HG02610 (cell line): ENCODE data around the gene ADORA1.
A peak's percentile ranks its signal among the peaks of the same experiment; 100 is the strongest.

Source experiments
- ATAC-seq: cut with Tn5 transposase; IDR thresholded peaks from one replicate; pipeline ENCODE4 v1.9.1; 2021; ENCODE audit warnings: mild to moderate bottlenecking, moderate library complexity; ENCODE audit not compliant: unreplicated experiment

Gene ADORA1

DNA sequence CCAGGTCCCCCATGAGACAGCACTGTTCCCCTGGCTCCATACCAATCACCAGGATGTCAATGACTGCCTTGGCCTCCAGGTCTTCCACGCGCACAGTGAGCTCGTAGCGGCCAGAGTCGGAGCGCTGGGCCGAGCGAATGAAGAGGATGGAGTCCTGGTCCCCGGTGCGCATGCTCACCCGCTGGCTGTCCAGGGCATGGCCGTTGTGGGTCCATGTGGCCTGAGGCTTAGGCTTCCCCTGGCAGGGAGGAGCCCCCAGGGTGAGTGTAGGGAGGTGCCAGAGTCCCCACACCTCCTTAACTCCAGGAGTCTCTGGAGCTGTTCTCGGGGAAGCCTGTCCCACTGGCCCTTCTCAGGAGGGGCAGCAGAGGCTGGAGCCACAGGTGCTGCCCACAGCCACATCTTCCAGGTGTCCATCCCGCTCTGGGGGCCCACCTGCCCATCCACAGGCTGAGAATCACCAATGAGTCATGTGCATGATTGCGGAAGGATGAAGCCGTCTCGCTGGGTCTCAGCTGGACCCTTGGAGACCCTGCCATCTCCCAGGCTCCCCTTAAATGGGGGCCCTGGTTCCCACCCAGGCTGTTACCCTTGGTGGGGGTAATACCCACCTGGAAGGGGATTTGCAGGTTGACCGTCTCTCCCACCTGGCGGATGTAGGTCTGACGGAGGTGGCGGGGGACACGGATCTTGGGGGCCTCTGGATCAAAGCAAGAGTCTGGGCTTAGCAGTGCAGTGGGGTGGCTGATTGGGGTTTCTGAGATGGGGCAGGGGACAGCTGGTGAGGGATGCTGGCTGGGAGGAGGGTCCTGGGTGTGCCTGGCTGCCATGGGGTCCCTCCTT lies 44.0 kb downstream of the ADORA1 start:
- no peak for ATAC-seq

DNA sequence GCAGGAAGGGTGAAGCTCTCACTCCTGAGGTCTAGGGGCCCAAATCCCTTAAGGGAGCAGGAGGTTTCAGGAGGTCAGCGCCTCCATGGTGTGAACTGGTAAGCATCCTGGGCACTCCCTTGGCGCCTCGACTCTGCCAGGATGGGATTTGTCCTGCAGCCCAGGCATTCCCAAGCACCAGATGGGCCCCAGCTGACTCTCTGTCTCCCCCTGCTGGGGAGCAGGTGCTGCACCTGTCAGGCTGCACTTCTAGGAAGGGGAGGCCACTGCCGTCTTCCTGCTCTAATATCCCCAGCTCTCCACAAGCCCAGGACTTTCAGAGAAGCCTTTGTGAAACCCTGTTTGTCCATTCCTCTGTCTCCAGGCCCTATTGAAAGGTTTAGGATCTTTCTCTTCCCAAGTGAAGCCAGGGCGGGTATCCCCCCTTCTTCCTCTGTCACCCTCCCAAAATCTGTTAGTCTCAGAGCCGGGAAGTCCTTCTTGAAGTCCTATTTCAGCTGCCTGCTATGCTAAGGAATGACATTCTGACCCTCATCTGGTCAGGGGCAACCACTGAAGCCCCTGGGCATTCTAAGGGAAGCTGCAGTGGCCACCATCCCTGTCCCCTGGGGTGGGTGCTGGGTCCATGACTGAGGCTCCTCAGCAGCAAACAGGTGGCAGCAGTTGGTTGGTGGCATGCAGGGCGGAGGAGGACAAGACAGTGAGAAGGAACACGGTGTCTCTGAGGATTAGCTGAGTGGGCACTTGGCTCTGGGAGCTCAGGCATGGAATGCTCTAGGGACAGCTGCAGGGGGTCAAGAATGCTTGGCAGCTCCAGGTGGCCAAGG lies 44.9 kb downstream of the ADORA1 start:
- ATAC-seq: no peak

DNA sequence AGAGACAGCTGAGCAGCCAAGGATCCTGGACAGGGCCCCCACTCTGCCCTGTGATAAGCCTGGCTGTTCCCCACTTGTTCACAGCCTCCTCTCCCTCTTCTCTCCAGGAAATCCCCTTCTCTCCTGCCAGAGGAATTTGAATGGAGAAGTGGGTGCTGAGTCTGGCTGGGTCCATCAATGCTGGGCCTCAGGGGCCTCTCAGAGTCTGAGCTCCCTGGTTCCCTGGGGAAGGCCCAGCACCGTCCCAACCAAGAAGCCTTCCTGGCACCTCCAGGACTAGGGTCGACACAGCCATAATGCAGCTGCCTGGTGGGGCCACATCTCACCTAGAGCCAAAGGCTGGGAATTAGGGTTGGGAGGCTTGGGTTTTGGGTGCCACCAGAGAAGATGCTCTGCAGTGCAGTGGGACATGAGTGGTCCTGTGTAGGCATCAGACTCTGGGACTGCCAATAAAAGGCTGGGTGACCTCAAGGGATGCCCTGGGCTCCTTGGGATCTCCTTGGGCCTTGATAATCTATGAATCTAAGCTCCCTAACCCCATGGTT lies 45.6 kb downstream of the ADORA1 start:
- ATAC-seq: no peak

DNA sequence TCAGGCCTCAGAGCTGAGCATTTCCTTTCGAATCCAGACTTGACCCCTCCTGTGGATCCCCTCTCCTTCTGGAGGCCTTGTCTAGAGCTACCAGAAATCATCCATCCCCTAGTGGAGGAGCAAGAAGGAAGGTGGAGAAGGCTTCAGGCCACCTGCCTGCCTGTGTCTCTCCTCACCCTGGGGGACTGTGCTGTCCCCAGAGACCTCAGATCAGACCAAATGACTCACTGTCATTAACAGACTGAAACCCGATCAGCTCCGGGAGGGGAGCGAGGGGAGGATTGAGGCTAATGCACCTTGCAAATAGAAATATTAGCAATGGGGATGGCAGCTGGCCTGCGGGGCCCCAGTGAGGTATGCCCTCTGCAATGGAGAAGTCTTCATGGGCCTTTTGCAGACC lies 46.0 kb downstream of the ADORA1 start:
- ATAC-seq: peak; percentile 88

DNA sequence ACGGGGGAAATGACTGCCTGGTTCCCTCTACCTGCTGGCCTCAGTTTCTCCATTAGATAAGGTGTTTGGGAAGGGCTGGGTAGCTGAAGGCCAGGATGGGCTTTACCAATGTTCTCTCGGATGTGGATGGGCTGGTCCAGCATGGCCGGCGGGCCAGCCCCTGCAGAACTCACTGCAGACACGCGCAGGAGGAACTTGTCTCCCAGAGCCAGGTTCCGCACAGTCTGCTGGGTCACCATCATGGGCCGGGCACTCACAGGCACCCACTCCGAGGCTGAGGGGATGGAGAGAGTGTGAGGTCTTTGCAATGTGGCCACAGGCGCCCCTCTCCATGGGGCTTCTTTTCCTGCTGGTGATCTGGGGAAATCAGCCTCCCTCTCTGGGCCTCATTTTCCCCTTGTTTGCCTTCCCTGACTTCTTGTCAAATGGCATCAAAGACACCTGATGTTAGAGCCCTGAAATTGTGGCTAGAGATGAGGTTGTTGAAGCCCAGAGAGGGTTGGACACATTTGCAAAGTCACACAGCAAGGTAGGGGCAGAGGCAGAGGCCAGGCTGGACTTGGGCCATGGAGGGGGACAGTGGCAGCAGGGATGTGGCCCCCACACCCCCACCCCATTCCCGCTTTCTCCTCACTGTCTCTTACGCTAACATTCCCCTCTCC lies 46.9 kb downstream of the ADORA1 start:
- no peak for ATAC-seq

DNA sequence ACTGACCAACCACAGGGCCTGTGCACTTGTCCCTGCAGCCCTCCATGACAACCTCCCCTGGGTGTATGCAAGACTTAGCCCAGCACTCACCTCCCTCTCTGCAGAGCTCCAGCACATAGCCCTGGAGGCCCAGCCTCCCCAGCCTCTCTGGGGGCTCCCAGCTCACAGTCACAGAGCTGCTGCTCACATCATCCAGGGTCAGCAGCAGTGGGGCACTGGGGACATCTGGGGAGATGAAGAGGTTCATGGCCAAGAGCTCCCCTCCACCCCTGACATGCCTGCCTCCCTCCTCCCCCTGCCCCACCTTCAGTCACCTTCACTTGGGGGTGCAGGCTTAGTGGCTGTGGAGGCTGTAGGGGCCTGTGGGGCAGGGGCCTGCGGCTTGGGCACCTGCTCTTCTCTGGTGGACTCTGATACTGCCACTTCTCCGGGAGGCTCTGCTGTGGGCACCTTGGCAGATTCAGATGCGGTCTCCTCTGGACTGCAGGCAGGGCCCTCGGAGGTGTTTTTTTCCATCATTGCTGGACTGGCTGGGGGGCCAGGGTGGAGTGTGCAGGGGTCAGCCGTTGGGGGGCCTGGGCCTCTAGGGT lies 47.8 kb downstream of the ADORA1 start, which contains the start of gene MYBPH:
Gene MYBPH, minus strand, starts transcription at position 590 of the 590 bp plus-strand sequence. Its CDS starts 71 bp downstream, at position 519.
- ATAC-seq: no peak

DNA sequence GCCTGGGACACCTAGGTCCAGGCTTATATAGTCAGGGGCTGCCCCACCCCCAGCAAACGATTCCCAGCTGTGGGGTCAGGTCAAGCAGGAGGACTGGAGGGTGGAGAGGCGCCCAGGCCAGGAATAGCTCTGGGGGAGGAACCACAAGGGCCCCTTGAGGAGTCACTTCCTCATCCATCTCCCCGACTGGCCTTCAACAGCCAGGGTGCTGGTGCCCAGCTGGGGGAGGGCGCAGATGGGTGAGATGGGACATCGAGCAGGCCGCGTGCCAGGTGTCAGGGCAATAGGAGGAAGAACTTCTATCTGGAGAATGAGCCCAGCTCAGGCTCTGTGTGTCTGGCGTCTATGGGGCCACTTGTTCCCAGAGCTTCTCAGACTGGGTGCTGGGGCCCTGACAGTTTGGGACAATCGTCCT lies 48.3 kb downstream of the ADORA1 start:
- ATAC-seq: no peak

DNA sequence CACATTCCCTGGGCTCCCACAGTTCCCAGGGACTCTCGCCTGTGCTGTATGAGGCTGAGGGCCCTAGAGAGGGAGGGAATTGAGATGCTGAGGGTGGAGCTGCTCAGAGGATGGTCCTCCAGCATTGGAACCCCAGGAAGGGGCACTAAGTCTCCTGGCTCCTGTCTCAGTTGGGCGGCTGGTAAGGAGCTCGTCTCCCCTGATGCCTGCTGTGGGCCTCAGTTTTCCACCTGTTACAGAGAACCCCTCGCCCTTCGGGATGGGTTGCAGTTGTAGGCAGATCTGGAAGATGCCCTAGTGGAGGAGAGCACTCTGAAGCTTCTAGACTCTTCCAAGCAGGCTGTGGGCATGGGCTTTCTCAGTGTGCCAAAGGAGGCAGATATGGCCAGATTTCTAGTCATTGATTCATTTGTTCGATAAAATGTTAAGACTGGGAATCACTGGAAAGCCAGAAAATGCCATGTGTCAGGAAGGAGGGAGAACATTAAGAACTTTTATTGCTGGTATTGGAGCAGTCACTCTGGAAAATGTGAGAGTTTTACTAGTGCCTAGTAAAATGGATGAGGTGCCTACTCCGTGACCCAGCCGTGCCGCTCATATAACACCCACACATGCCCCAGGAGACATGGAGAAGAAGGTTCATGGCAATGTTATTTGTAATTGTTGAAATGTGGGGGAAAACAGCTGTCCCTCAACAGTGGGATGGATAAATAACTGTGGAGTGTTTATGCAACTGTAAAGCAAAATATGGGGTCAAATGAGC lies 48.9 kb downstream of the ADORA1 start:
- no peak for ATAC-seq

DNA sequence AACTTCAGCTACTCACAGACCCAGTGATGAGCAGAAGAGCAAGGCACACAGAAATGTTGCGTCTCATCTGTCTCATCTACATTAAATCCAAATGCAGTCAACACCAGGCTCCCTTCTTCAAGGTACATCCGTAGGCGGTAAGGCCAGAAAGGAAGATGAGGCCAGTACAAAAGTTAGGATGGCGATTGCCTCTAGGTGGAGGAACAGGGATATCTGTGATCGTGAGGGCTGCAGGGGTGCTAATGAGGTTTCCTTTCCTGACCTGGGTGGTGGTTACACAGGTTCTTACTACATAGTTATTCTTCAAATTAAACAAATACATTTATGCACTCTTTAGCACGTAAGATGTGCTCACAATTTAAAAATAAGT lies 49.5 kb downstream of the ADORA1 start:
- ATAC-seq: no peak

DNA sequence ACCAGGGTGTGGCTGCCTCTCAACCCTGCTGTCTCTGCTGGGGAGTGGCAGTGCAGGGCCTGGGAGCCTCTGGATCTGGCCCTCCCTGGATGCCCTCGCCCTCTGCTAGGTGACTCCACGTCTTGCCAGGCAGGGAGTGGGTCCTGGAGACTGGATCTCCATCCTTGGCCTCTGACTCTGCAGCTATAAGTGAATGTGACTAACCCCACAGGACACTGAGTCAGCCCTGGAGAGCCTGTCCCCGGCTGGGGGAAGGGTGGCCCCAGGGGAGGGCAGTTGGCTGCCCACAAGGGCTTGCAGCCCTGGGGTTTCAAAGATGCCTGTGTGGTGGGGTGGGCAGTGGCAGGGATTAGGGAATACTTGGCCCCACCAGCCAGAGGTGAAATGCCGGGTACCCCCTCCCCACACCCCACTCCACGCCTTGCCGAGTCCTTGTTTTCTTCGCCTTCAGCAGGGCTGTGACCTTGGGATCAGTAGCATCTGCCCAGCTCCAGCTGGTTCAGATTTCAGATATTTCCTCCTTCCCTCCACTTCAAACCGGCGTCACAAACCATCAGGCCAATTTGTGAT lies 50.0 kb downstream of the ADORA1 start:
- no peak for ATAC-seq

DNA sequence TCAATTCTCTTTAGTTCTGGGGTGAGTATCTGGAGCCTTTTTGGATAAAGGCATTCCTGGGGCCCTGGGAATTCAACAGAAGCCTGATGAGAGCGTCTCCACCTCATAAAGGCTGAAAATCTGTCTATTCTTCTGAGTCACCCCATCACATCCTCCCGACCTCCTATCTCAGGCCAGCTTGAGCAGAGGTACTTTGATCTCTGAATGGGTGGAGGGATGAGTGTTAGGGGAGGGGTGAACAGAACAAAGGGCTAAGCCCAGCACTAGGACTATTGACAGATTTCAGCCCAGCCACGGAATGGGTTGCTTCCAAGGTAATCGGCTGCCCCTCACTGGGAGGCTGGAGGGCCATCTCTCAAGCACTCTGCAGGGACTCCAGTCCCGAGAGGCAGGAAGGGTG lies 50.6 kb downstream of the ADORA1 start:
- ATAC-seq: no peak

DNA sequence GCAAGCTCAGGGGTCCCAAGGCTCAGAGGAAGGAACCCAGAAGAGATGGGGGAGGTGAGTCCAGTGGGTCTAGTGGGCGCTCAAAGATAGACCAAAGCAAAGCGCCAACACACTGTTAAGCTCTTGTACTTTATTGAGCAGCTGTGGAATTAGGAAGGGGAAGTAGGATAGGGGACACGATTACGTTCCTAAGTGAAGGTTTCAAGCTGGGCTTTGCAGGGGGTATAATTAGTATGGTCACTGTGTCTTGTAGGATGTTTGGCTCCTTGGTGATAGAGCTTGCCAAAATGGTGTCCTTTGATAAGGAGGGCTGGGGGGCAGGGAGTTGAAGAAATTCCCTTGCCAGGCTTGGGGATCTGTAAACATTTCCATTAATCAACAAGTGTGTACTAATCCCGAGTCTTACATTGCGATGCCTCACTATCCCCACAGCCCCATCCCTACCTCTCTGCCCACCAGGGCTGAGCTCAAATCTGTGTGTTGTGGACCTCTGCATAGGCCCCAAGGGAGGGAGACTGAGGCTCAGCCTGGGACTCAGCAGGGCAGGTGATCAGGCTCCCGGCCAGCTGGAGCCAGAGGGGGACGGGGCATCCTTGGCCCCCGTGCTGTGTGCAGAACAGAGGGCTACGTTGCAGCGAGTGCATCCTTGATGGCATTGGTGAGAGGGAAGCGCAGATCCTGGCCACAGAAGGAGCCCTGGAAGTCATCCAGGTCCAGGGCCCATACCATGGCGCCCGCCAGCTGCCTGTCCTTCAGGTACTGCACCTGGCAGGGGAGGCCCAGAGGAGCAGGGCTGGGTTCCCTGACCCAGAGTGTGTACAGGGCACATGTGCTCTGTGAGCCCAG lies 51.5 kb downstream of the ADORA1 start:
- ATAC-seq: no peak

DNA sequence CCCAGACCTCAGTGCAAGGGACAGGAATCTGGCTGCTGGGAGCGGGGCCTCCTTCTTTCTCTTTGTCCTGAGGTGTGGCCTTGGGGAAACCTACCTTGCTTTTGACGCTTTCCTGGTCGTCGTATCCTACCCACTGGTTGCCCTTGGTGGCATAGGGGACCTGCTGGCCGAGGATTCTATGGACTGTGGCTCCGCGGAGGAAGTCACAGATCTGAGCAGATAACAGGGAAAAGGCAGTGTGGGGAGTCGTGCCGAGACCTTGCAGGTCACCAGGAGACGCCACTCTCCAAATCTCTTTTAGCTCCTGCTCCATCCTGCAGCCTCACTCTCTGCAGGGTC lies 52.1 kb downstream of the ADORA1 start:
- no peak for ATAC-seq

DNA sequence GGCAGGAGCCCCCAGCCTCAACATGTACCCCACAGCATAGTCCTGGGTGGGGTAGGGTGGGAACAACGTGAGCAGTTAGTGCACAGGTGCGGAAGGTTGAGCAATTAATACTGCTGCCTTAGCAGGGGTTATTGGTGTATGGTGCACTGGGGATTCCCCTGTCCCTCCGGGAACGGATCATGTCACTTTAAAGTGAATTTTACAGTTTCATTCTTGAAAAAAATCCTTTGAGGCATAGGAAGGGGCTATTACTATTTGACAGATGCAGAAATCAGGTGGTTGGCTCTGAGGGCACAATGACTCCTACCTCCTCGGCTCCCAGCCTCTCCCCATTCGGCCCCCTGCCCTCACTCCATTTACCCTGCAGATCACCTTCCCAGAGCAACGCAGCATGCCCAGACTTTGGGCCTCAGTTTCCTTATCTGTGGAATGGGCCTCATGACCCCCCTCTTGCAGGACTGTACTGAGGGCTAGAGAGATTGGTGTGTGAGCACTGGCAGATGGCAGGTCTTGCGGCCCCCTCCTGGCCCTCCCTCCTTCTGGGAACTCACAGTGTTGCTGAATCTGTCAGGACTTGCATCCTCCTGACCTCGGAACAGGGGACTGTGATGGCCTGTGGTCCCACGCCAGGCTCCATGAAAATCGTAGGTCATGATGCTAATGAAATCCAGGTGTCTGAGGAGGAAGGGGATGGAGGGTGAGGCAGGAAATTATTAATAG lies 53.2 kb downstream of the ADORA1 start:
- ATAC-seq: no peak

DNA sequence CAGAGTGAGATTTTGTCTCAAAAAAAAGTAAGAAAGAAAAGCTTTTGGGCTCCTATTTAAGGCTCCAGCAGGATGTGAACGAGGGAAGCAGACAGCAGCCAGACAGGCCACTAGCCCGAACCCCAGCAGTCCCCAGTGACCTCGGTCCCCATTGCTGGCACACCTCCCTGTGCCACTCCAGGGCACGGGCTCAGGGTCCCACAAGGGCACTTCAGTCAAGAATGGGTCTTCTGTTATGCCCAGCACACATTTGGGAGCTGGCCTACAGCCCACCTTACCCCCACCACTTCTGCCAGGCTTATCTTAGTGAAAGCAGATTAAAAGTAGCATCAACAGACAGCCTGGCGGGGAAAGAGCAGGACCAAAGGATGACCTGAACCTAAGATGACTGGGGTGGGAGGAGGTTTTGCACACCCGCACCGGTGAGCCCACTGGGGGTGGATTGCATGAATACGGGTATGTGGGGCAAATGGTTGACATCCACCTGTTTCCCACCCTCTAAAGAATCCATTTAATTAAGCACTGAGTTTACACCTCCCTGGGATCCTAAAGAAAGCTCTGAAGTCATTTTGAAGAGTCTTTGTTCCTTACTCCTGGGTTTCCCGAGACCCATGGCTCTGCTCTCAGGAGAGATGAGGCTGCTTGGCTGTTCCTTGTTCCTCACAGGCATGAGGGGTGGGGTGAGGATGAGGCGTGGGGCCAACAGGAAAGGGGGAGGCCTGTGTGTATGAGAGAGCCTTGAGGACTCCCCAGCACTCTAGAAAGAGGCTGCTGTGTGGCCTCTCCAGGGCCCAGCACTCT lies 54.3 kb downstream of the ADORA1 start:
- ATAC-seq: no peak

DNA sequence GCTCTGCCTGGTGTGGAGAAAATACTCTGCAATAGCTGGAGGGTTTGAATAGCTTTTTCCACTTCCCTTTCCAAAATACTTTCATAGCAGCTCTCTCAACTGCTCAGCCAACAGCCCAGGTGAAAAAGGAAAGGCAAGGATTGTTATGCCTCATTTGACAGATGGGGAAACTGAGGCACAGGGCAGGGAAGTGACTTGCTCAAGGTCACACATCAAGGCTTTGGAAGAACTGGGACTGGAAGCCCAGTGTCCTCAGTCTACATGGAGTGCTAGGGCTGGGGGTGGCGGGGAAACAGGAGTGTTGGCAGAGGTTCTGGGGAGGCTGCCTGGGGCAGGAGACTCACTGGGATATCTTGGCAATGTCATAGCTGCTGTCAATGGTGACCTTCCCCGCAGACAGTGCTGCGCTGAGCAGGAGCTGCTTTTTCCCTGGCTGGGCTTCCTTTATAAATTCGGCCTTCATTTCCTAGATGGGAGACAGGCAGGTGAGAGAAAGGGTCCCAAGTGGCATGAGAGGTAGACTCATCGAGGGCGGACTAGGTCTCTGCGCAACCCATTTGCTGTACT lies 54.9 kb downstream of the ADORA1 start:
- ATAC-seq: no peak

DNA sequence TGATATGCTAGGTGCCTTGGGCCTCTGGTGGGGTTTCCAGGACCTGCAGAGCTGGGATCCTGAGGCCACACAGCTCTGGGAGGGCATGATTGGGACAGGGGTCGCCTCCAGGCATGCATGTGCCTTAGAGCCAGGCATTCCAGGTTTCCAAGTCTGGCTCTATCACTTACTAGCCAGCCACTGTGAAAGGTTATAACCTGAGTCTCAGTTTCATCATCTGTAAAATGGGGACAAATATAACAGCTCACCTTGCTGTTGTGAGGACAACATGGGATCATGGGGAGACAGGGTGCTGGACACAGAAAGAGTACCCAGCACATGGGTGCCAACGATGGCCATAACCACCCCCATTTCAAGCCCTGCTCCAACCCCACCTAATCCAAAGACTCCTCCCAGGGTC lies 56.3 kb downstream of the ADORA1 start:
- ATAC-seq: no peak
